GM18870 (cell line): Measurements from ENCODE around the gene RNASEH2B.

Experiments
- ATAC-seq: cut with Tn5 transposase; IDR thresholded peaks from one replicate; pipeline ENCODE4 v1.9.1; 2021; ENCODE audit warnings: moderate library complexity; ENCODE audit not compliant: unreplicated experiment

The RNASEH2B gene

DNA sequence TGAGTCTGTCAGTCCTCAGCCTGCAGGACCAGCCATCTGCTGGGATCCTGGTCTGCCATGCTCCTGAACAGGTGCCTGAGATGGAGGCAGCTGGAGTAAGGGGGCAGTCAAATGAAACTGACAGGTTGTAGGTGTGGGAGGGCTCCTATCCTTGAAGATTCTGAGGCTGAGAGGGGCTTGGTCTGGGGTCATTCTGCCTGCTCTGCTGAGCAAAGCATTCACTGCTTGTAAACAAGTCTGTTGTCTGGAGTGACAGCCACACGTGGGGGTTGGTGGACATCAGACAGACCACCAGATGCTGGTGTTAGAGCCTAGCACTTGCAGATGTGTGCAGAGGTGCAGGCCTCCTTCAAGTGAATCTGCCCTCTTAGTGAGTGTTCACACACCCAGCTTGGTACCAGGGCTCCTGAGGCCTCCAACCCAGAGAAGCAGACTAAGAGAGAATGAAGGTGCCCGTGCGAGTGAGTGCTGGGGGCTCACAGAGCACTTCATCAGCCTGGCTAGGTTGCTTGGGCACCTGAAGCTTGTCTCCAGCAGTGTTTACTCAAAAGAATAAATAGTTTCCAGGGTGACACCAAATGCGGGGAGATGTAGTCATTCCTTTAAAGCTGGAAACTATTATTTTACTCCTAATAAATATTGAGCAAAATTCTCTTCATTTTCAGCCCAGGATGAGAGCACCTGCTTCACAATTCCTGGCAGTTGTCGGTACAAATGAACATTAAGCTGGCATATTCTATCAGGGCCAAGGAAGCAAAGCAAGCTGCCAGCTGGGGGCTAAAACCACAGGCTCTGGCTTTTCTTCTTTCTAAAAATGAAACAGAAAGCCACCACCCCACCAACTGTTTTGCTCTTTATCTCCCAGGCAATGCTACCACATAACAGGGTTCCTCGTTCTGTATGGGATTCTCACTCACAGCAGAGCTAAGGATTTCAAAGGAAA lies 82.3 kb downstream of the RNASEH2B start:
- ATAC-seq = peak; percentile 76

DNA sequence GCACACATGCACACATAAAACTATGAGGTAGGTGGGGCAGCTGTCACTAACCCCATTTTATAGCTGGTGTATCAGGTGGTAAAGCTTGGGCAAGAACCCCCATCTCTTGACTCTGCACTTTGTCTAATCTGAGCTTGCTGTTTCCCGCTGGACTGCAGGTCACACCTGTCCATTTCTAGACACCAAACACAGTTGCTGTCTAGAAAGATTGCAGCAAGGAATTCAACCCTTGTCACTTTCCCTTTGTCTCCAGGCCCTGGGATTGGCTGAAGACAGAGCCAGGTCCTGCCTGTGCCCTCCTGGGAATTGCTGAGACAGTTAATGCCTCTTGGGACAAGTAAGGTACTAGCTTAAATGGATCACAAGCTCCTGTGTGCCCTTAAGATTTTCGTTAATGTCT lies 83.8 kb downstream of the RNASEH2B start:
- ATAC-seq = no peak

DNA sequence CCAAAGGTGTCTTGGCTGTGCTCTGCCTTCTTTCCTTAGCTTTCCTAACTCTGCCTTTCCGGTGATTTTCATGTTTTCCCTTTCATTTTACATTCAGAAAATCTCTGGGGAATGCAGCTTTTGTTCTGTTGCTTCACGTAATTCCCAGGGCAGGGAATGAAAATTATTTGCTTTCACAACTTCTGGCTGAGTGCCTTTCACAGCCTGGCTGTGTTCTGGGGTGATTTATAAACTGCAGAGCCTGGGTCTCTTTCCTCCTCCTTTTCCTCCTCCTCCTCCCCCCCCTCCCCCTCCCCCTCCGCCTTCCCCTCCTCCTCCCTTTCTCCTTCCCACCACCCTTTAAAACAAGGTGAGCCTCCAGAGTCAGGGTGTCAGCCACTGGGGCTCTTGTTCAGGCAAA lies 84.3 kb downstream of the RNASEH2B start:
- no peak for ATAC-seq

DNA sequence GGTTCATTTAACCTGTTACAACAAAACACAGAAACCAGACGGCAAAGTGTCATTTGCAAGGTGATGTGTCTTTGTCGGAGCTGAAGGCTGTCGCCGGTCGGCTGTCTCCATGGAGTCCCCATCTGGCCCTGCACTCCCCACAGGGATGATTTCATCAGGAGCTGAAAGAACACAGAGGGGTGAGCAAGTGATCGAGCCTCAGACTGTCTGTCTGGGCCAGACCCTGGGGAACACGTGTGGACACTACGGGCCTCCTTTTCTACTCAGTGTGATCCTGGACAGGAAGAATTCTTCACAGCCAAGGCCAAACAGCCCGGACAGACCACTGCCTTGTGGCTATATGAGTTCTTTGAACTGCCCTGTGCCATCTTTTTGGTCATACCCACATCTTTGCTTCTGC lies 85.1 kb downstream of the RNASEH2B start:
- no peak for ATAC-seq

DNA sequence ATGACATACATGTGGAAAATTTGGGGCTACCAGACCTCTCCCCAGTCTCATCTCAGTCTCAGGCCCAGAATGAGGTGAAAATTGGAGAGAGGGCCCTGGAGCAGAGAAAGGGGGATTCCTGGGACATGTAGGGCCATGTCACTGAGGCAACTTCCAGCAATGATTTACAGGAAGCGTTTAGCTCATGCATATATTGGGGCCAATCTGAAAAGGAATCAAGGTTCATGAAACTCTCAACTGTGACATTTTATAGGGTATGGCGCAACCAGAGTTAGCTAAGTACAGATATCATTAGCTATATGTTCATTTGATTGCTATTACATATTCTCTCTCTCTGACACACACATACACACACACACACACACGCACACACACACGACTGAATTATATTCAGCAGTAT lies 86.3 kb downstream of the RNASEH2B start:
- no peak for ATAC-seq

DNA sequence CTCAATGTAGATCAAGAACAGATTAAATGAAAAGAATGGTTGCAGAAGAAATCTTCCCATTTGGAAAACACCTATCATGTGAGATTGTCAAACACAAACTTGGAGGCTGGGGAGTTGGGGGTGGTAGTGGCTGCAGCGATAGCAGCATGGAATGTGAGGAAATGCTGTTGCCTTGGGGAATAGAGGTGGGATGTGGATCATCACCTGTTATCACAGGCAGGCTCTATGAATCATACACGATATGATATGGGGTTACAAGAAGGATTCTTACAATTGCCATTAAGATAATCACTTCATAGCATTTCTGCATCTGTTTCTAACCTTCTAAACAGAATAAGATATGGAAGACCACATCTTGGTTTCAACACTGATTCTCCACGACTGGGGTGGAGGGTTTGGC lies 88.7 kb downstream of the RNASEH2B start:
- ATAC-seq = no peak

DNA sequence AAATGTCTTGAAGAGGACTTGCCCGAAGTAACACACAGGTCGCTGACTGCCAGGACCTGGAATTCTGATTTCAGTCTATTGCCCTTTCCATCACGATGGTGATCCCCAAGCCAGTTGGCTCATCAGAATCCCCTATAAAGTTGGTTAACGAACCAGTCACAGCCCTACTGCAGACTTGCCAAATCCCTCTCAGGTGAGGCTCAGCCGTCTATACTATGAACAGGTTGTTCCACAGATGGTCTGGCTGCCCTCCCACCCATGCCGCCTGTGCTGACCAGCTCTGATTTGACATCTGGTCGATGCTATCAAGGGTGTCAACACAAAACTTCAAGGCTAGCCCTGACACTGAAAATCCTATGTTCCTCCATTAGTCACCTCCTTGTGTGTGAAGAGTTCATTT lies 90.0 kb downstream of the RNASEH2B start:
- ATAC-seq = no peak

DNA sequence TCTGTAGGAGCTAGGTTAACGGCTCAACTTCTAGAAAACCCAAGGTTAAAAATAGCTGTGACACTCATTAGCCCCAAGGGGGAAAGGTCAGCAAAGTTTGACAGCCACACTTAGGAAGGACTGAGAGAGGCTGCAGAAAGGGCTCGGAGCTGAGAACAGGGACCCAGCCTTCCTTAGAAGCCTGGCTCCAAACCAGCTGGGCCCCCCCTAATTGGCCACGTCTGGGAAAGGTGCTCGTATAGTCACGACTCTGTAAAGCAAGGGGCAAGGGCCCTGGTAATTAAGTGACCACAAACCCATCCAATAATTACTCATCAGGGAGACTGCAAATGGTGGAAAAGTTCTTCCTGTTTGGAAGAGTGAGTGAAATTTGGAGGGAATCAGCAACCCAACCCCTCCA lies 90.5 kb downstream of the RNASEH2B start:
- no peak for ATAC-seq

DNA sequence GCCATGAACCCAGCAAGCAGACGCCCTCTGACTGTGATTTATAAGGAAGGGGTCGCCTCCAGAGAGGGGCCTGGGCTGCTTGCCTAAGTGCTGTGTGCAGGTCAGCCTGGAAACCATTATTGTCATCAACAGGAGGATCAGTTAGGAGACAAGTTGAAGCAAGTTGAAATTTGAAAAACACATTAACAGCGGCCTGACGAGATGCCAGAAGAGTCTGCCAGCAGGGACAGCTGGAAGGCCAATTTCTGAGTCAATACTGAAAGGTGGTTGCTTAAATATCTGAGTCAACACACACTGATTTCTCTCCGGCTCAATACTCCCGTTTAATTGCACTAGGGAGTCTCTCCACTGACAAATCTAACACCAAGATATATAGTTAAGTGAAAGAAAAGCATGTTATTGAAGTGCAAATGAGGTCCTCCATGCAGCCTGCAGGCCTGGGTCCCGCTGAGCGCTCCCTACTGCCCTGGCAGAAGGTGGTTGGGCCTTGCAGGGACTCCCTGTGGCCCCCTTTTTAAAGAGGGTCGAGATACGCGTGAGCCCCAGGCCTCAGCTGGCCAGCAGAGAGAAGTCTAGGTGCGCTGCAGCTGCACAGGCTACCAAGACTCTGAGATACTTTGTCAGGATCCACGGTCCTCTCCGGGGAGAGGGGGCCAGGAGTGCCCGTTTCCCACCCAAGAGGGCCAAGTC lies 91.1 kb downstream of the RNASEH2B start:
- no peak for ATAC-seq

DNA sequence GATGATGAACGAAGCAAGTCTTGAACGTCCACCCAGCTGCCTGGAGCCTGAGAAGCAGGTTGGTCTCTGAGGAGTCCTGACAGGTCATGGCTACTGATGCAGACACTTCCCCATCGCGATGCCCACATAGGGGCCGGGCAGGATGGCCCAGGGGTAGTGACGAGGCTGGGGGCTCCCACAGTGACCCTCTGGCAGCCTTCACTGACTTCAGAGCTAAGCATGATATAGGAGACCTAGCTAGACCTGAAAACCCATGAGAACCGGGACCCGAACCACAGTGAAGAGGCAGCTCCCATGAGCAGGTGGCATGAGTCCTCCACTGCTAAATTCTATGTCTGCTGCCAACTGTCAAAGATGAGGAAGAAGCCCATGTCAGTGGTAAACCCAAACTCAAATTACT lies 91.7 kb downstream of the RNASEH2B start:
- ATAC-seq = no peak

DNA sequence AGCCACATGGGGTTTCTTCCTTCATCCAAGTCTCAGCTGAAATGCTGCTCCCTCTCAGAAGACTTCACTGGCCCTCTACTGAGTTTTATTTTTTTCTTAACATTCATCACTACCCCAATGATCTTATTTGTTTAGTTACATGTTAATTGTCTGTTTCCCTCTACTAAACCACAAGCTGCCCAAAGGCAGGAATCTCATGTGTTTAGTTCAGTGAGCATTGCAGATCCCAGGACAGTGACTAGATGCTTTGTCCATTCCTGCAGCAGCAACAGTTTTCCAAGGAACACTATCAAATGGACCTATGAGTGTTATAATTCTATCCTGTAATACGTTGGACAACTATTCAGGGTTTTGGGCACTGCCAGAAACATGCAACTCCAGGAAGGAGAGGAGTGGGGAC lies 93.1 kb downstream of the RNASEH2B start:
- no peak for ATAC-seq

DNA sequence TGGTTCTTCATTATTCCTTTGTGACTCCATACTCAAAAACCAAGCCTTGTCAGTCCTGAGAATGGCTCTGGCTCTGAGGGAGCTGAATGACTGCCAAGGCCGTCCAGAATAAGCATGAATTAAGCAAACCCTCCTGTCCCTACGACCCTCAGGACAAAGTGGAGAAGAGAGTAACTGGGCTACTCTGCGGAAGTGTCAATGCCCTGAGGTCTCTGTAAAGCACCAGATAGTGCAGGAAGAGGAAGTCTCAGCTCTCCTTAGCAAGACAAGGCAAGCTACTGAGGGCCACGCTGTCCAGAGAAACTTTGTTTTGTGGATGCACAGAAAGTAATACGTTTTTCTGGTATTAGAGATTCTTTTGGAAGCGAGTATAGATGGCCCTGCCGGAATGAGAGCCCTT lies 94.1 kb downstream of the RNASEH2B start:
- ATAC-seq = no peak

DNA sequence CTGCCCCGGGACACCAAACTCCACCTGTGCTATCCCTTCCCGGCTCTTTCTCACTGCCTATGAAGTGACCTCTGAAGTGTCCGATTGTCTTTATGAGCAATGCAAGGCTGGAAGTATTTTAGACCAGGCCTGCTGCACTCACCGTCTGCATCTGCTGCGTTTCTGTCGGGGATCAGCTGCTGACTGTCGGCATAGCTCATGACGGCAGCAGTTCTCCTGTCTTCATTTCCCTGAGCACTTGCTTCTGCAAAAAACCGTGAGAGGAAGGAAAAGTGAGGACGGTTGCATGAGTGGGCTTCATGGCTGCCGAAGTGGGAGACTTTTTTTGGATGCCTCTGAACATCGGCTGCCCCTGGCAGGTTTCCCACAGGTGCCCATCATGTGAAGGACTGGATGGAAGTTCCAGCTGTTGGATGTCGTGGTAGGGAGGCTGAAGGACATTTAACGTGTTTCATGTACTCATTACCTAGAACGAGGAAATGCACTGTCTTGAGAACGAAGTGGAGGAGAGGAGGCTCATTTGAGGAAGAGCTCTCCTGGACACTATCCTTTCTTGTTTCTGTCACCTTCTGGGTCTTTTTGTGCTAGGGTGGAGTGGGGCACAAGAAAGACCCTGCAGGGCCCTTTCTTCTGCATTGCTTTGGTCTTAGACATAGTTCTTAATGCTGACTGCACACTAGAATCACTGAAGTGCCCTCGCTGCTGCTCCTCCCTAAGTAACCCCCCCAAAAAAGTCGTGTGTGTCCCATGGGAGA lies 94.7 kb downstream of the RNASEH2B start:
- ATAC-seq = no peak

DNA sequence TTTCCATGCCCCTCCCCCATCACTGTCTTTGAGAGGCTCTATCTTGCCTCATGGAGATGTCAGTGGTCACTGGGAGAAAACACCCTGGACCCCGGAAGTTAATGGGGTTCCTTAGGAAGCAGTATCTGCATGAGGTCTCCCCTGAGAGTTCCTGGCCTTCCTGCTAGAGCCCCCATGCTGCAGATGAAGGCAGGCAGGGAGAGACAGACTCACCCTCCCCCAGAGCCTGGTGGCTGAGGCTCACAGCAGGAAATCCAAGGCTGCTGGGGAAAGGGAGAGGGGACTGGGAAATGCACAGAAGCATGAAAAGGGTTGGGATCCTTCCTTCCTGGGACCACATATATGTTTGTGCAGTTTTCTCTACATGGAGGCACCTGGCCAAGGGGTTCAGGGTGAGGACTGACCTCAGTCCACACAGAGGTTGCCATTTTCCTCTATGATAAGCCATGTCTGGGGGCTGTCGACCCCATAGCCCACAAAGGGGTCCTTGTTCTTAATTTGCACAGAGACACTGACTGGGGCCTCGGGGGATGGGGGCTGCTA lies 95.4 kb downstream of the RNASEH2B start:
- no peak for ATAC-seq

DNA sequence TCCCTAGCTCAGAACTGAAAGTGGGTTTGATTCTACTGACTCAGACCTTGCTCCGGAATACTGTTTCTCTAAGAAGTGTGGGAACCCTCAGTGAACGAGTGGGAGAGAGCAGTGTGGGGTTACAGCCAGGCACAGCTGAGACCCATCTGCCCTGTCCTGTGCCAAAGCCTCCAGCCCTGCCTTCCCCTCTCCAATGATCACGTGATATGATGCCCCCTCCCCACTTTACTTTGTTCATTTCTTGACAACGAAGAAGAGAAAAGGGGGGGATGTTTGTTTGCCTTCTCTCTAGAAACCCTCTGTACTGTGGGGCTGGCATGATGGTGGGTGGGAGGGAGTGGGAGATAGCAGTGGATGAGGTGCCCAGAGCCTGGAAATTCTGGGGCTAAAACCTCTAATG lies 96.0 kb downstream of the RNASEH2B start:
- no peak for ATAC-seq
